Smooth muscle cell of the brain vasculature (primary cell): ENCODE measurements around the gene BARX2.

Experiments
- DNase-seq: peaks from one replicate; pipeline ENCODE4 v3.0.0-alpha.2; 2012; ENCODE audit warnings: low read depth, low spot score

The BARX2 gene

GRCh38 chr11:129374081-129374992 is 1.3 kb upstream of the BARX2 start:
- DNase-seq = no peak

- no peak for DNase-seq
Measured at GRCh38 chr11:129374993-129375750, 476 bp upstream of the BARX2 start.

- DNase-seq = no peak
Measured at GRCh38 chr11:129376658-129377341, 1.2 kb downstream of the BARX2 start.

DNA sequence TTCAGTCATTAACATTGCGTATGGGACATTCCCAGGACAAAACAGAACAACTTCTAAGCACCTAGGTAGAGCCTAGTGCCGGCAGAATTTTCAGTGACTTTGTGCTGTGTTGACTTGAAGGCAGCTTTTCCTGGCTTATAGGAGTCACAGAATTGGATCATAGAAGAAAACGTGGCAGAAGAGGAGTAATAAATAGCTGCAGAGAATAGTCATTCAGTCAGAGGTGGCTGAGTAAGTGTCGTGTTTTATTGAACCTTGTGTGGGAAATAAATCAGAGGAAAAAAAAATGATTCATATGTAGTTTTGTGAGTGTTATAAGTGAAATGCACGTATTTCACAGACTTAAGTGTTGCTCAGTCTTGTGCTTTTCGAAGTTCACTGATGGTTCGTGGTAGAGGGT is 2.1 kb downstream of the BARX2 start:
- DNase-seq = no peak

- DNase-seq = no peak
Measured at GRCh38 chr11:129380413-129380812, 4.8 kb downstream of the BARX2 start.

DNA sequence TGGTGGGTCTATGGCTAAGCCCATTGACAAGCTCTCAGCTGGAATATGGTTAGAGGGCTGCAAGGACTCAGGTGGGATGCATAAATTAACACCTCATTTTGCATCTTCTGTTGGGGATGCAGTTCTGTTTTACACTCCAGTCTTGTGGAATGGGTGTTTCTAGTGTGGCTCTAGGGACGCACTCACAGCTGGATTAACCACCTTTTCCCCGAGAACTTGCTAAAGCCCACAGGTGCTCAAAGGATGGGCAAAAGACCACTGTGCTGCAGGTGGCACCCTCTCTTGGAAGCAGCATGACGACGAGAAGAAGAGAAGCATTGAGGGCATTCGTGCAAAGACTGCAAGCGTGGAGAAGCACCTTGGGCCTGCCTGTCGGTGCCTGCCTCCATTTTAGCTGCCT is 6.9 kb downstream of the BARX2 start:
- no peak for DNase-seq

DNA sequence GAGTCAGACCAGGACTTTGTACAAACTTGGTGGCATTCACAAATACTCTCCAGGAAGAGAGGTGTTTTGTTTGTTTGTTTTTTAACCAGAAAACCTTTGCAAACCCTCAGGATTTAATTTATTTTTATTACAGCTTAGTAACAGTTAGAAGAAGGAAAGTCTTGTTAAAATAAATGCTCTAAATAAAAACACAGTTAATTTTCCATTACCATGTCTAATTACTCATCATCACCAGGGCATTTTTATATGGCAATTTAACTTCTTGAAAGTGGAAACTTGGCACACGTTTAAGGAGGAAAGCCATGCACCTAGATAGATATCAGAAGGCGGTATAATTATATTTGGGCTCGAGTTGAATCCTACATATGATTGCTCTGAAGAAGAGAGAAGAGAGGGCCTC is 7.4 kb downstream of the BARX2 start:
- DNase-seq = no peak

GRCh38 chr11:129383502-129383901 is 7.9 kb downstream of the BARX2 start:
- no peak for DNase-seq

DNA sequence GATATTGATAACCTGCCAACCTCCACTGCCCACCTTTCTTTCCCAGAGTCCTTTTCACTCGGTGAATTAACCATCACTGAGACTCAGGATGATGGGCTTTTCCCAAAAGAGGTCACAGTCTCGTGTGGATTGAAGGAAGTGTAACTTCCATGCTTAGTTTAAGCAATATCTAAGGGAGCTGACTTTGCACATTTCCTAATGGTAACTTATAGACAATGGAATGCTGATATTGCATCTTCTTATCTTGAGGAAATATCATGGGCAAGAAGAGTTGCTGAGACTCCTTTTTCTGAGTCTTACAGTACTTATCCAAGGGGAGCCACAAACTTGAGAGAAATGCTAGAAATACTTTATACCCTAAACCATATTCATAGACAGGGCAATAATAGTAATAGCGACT is 8.8 kb downstream of the BARX2 start:
- DNase-seq = no peak

DNA sequence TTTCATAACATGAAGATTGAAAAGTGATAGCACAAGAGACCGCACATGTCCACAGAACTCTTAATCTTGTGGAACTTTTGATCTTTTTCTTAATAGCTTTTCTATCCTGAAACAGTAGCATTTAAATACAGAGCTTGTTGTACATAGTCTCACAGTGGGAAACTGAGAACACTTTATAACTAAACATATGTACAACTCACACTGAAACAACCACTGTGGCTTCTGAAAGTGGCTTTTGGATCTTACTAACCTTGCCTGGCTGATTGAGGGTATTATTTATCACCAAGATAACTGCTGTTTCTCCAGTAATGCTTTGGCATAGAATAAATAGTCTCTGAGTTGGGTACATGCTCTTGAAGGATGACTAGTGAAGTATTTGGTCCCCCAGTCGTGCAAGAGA is 10.2 kb downstream of the BARX2 start:
- no peak for DNase-seq

GRCh38 chr11:129386795-129387397 is 11.2 kb downstream of the BARX2 start:
- no peak for DNase-seq

GRCh38 chr11:129387434-129387833 is 11.8 kb downstream of the BARX2 start:
- DNase-seq = no peak

- DNase-seq = no peak
Measured at GRCh38 chr11:129388824-129389223, 13.2 kb downstream of the BARX2 start.

DNA sequence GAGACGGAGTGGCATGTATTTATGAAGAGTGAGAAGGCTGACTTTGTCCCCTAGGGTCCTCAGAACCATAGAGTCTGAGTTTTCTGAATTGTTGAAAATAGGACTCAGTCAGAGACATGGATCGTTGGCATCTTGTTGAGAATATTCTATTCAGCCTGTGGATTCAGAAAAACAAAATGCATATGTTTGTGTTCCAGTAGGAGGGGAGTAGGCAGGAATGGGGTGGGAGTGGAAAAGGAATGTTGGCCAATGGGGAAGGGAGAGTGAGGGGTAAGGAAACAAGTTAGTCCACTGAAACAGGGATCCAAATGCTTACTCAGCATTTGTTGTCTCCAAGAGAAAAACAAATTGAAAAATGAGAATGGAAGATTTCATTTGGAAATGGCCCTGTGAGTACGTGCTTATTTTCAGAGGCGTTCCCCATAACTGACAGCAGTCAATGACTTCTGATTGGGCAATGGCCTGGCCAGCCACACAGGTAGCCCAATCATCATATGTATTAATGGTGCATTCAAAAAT is 14.7 kb downstream of the BARX2 start:
- DNase-seq = no peak

- DNase-seq = no peak
Measured at GRCh38 chr11:129391360-129391759, 15.7 kb downstream of the BARX2 start.

GRCh38 chr11:129391821-129392220 is 16.2 kb downstream of the BARX2 start:
- DNase-seq = no peak

- DNase-seq = no peak
Measured at GRCh38 chr11:129392995-129393394, 17.3 kb downstream of the BARX2 start.

DNA sequence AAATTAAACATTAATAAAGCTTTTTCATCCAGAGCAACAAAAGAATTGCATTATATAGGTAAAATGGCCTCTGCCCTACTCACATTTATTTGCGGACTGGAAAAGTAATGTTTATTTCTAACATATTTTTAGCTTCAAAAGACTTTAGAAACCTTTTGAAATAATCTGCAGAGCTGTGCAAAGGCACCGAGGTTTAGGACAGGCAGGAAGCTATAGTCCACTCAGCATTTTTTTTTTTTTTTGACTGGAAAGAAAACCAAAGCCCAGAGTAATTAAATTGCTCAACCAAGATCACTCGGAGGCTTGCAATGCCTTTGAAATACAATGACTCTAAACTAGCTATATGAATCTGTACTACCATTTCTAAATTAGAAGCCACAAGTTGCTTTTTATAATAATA is 19.1 kb downstream of the BARX2 start:
- no peak for DNase-seq

- DNase-seq = no peak
Measured at GRCh38 chr11:129395432-129395831, 19.8 kb downstream of the BARX2 start.

DNA sequence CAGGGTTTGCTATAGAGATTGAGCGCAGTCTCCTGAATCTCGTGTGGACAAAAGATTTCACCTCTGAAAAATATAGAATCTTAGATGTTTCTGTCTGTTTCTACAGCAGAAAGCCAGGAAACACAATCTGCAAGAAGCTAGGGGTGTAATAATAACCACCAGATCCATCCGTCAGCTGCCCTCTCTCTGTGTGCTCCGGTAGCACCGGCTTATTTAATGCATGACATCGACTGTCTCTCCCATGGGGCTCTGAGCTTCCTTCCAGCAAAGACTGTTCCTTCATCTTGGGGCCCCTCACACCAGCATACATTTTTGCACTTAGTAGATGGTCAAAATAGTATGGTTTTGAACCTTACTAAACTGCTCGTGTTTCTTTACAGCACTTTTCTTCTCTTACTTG is 20.2 kb downstream of the BARX2 start:
- DNase-seq = no peak

GRCh38 chr11:129396454-129396853 is 20.8 kb downstream of the BARX2 start:
- no peak for DNase-seq
